Loucy (cell line): Measurements from ENCODE around the gene ME3.

Experiments
- H2AFZ ChIP-seq: fragments of 200-600 bp; sonication (generic); 2 replicates; pipeline ENCODE4 v1.6.0; 2016; ENCODE audit warnings: antibody characterized with exemption, mild to moderate bottlenecking, low read length, moderate library complexity
- H3F3A ChIP-seq: fragments of 200-600 bp; 2 replicates; pipeline ENCODE4 v1.6.0; 2016; ENCODE audit warnings: antibody characterized with exemption, low read depth, mild to moderate bottlenecking
- H3K27me3 ChIP-seq: fragments of 200-600 bp; sonication (generic); 2 replicates; pipeline ENCODE4 v1.6.1; 2014; ENCODE audit warnings: low read length, mild to moderate bottlenecking; ENCODE audit not compliant: insufficient read depth, poor library complexity, severe bottlenecking
- H3K36me3 ChIP-seq: fragments of 200-600 bp; sonication (generic); 2 replicates; pipeline ENCODE4 v1.6.1; 2016; ENCODE audit warnings: low read length; ENCODE audit not compliant: insufficient read depth
- H3K4me1 ChIP-seq: fragments of 200-600 bp; sonication (generic); 2 replicates; pipeline ENCODE4 v1.5.1; 2014; ENCODE audit warnings: low read length, mild to moderate bottlenecking; ENCODE audit not compliant: insufficient read depth, poor library complexity, severe bottlenecking
- H3K4me2 ChIP-seq: fragments of 200-600 bp; sonication (generic); 2 replicates; pipeline ENCODE4 v1.6.0; 2014; ENCODE audit warnings: antibody characterized with exemption, low read length, low read depth, mild to moderate bottlenecking; ENCODE audit not compliant: poor library complexity, severe bottlenecking
- H3K4me3 ChIP-seq: fragments of 200-600 bp; sonication (generic); 2 replicates; pipeline ENCODE4 v1.5.1; 2014; ENCODE audit warnings: low read length, mild to moderate bottlenecking, mixed read lengths; ENCODE audit not compliant: poor library complexity, severe bottlenecking
- H3K79me2 ChIP-seq: fragments of 200-600 bp; sonication (generic); 2 replicates; pipeline ENCODE4 v1.6.1; 2014; ENCODE audit warnings: low read length; ENCODE audit not compliant: insufficient read depth
- H3K9ac ChIP-seq: fragments of 200-600 bp; sonication (generic); 2 replicates; pipeline ENCODE4 v1.6.0; 2014; ENCODE audit warnings: mild to moderate bottlenecking, low read depth, low read length, moderate library complexity; ENCODE audit not compliant: poor library complexity, severe bottlenecking
- H3K9me2 ChIP-seq: fragments of 200-600 bp; sonication (generic); replicated peaks from 2 replicates; pipeline ENCODE4 v1.6.1; 2016; ENCODE audit warnings: low read depth, low read length, mixed read lengths
- H3K9me3 ChIP-seq: fragments of 200-600 bp; sonication (generic); 2 replicates; pipeline ENCODE4 v1.6.1; 2014; ENCODE audit warnings: mild to moderate bottlenecking, antibody characterized with exemption, low read length, low read depth; ENCODE audit not compliant: insufficient read depth
- H4K20me1 ChIP-seq: fragments of 200-600 bp; sonication (generic); 2 replicates; pipeline ENCODE4 v1.6.0; 2014; ENCODE audit warnings: antibody characterized with exemption, low read length, mild to moderate bottlenecking; ENCODE audit not compliant: insufficient read depth, poor library complexity, severe bottlenecking
- CTCF ChIP-seq: fragments of 200-600 bp; sonication (generic); conservative IDR thresholded peaks from 2 replicates; pipeline ENCODE4 v1.5.1; 2014; ENCODE audit warnings: mild to moderate bottlenecking, antibody characterized with exemption, low read length
- EZH2phosphoT487 ChIP-seq: fragments of 200-600 bp; IDR thresholded peaks from 2 replicates; pipeline ENCODE4 v1.6.1; 2018; ENCODE audit warnings: antibody characterized with exemption, mild to moderate bottlenecking, moderate library complexity, borderline replicate concordance

ME3 gene

GRCh38 chr11:86570451-86570850, 102.0 kb downstream of the ME3 start:
- Histone ChIP-seq H2AFZ (no peak overlapping the region), H3K79me2 (no peaks in the 10 kb centered on the region), H4K20me1 (no peaks in the 10 kb centered on the region), H3K9me3 (no peaks in the 10 kb centered on the region), H3K36me3 (no peaks in the 10 kb centered on the region), H3K4me2 (no peak overlapping the region), H3K27me3 (no peaks in the 10 kb centered on the region), H3F3A (no peaks in the 10 kb centered on the region), H3K9me2 (no peaks in the 10 kb centered on the region), H3K4me1 (peaks cover 15% of the 10 kb centered on the region), H3K4me3 (no peak overlapping the region), H3K9ac (no peak overlapping the region)
- TF ChIP-seq CTCF (no peak), EZH2phosphoT487 (no peak)

GRCh38 chr11:86570020-86570419, 102.4 kb downstream of the ME3 start:
- peaks cover 15% of the 10 kb centered on the region for H3K4me1 ChIP-seq
- TF ChIP-seq CTCF: no peak
- TF ChIP-seq EZH2phosphoT487: no peak

DNA sequence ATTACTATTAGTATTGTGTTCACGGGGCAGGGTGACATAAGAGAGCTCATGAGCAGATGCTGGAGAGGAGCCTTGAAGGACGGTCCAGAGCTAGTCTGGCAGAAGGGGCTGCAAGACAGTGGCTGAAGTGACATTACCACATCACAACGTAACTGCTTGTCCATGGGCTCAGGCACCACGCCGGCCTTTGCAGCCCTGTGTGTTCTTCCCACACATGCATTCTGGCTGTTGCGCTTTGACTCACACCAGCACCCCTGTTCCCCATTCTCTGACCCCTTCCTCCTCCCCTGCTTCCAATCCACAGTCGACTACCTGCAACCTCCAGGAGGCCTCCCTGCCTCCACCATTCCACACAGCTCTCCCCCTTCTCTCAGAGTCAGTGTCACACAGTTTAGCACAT, 103.3 kb downstream of the ME3 start:
- H3K79me2 ChIP-seq: no peaks in the 10 kb centered on the region
- TF ChIP-seq EZH2phosphoT487 (no peak), CTCF (no peak)
- no peak overlapping the region for H3K4me2 ChIP-seq
- H3K4me3 ChIP-seq: no peak overlapping the region
- H3K27me3 ChIP-seq: no peaks in the 10 kb centered on the region
- H3K9me2 ChIP-seq: no peaks in the 10 kb centered on the region
- H4K20me1 ChIP-seq: no peaks in the 10 kb centered on the region
- peaks cover 9% of the 10 kb centered on the region for H3K4me1 ChIP-seq
- no peak overlapping the region for H2AFZ ChIP-seq
- no peaks in the 10 kb centered on the region for H3K36me3 ChIP-seq
- H3K9me3 ChIP-seq: no peaks in the 10 kb centered on the region
- H3K9ac ChIP-seq: no peak overlapping the region
- no peaks in the 10 kb centered on the region for H3F3A ChIP-seq

More at GRCh38 chr11:86570020-86570419, 102.4 kb downstream of the ME3 start:
- Histone ChIP-seq H3K36me3 (no peaks in the 10 kb centered on the region), H3K27me3 (no peaks in the 10 kb centered on the region), H2AFZ (no peak overlapping the region), H3K79me2 (no peaks in the 10 kb centered on the region), H3K4me2 (no peak overlapping the region), H3K4me3 (no peak overlapping the region), H3F3A (no peaks in the 10 kb centered on the region), H3K9ac (no peak overlapping the region), H4K20me1 (no peaks in the 10 kb centered on the region), H3K9me2 (no peaks in the 10 kb centered on the region), H3K9me3 (no peaks in the 10 kb centered on the region)
